Inflammatory macrophage (primary cell): Measurements from ENCODE around the gene CXorf49.
"Not testable (repeated sequence)": the region's sequence is repeated elsewhere in the genome, so short reads cannot be mapped to it uniquely, and the experiment has no call there.

Experiments
- DNase-seq, 2 donors: peaks; one replicate each; pipeline ENCODE4 v3.0.0-alpha.2; 2020 to 2022
- total RNA-seq, 18 experiments: gene quantifications; one replicate each; lab custom pipeline; 2026; ENCODE audit warnings: mixed read lengths in 6 of 18, inconsistent platforms in 2 of 18; lab: John Stamatoyannopoulos, UW

Gene CXorf49
- total RNA-seq, result 0 reads per million in 18 experiments

DNA sequence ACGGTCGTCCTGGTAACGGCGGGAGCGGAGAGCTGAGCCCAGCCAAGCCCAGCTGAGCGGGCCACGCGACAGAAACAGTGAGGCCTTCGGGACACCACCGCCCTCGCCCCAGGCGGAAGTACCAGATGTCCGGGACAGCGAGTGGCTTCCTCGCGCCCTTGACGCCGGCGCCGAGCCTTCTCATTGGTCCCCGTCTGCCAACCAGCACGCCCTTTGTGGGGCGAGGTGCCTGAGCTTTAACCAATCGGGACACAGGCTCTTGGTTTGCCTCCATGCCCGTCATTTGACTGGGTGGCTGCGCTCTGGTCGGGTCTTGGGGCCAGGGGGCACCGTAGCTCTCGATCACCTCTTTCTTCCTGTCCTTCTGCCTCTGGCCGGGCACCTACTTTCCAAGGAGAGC, at the start of gene CXorf49:
CXorf49 (minus strand) TSS at position 101 of the 400 bp plus-strand sequence. CDS start 134 bp downstream, outside the sequence.
- not testable (repeated sequence) for DNase-seq

DNA sequence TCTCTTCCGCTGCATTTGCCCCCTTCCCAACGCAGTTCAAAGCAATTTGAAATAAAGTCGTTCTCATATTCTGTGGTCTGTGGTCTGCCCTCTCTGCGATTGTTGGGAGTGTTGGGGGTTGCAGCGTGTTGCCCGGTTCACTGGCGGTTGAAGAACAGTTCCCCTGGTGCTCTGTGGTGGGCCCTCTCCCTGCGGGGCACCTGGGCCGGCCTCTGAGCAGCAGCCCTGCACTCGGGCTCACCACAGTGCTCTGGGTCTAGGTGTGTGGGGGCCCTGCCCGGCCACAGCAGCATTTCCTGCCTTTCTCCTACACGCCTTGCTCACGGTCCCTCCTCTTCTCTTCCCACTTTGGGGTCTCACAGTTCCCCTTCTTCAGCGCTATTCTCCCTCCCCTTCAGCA, 49.0 kb upstream of the CXorf49 start:
- DNase-seq, result not testable (repeated sequence)

DNA sequence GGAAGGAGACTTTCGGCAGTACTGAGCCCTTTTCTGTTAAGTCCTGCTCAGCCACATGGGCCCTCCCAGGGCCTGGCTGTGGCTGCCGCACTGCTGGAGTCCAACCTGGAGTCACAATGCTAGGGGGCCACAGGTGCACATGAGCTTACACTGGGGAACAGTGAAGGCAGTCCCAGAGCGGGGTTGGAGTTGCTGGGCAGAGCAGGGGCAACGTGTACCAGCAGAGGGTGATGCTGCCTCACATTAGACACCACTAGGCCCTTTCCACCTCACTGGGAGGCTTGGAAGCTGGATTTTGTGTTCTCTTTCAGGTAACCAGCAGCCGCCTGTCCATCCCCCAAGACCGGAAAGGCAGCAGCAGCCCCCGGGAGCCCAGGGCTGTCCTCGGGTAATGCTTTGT, 47.5 kb upstream of the CXorf49 start:
- not testable (repeated sequence) for DNase-seq

DNA sequence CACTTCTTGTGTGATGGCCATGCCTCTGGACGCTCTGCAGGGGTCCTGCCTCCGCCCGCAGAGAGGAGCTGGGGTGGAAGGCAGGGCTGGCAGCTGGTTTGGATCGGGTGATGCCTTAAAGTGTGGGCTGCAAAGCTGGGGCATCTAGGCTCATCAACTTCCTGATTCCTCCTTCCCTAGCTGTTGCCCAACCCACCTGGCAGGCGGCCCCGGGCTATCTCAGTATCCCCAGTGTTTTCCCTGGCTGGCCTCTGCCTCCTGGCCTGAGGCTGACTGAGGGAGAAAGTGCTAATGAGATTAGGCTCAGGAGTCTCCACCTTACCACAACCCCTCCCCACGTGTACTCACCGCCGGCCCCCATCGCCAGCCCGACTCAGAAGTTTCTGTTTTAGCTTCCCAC, 46.7 kb upstream of the CXorf49 start:
- not testable (repeated sequence) for DNase-seq

DNA sequence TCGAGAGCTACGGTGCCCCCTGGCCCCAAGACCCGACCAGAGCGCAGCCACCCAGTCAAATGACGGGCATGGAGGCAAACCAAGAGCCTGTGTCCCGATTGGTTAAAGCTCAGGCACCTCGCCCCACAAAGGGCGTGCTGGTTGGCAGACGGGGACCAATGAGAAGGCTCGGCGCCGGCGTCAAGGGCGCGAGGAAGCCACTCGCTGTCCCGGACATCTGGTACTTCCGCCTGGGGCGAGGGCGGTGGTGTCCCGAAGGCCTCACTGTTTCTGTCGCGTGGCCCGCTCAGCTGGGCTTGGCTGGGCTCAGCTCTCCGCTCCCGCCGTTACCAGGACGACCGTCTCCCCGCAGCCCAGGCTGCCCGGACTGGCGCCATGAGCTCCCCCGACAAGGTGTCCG, 45.0 kb upstream of the CXorf49 start, which contains the start of gene CXorf49B:
CXorf49B (plus strand) TSS at position 301 of the 400 bp plus-strand sequence; CDS start at position 376, 75 bp downstream.
- not testable (repeated sequence) for DNase-seq

DNA sequence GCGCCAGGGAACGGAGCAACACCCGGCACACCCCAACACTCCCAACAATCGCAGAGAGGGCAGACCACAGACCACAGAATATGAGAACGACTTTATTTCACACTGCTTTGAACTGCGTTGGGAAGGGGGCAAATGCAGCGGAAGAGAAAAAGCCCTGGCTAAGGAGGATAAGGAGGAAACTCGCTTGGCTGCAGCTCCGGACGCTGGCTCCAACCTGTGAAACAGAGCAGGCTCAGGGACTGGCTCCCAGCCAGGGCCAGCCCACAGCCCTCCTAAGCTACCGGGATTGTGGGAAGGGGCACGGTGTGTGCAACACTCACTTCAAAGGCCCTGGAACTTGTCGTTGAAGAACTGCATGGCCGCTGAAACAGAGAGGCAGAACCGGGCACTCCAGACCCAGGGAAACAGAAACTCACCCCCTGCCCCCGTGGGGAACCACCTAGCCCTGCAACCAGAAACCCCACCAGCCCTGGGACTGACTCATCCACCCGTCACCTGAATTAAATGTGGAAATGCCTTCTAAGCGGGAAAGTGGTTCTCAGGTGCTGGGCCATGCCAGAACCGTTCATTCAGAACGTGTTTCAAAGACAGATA, 42.7 kb upstream of the CXorf49 start:
- DNase-seq, result not testable (repeated sequence)

DNA sequence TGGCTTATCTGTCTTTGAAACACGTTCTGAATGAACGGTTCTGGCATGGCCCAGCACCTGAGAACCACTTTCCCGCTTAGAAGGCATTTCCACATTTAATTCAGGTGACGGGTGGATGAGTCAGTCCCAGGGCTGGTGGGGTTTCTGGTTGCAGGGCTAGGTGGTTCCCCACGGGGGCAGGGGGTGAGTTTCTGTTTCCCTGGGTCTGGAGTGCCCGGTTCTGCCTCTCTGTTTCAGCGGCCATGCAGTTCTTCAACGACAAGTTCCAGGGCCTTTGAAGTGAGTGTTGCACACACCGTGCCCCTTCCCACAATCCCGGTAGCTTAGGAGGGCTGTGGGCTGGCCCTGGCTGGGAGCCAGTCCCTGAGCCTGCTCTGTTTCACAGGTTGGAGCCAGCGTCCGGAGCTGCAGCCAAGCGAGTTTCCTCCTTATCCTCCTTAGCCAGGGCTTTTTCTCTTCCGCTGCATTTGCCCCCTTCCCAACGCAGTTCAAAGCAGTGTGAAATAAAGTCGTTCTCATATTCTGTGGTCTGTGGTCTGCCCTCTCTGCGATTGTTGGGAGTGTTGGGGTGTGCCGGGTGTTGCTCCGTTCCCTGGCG, 2.3 kb upstream of the CXorf49 start:
- DNase-seq, result not testable (repeated sequence)

DNA sequence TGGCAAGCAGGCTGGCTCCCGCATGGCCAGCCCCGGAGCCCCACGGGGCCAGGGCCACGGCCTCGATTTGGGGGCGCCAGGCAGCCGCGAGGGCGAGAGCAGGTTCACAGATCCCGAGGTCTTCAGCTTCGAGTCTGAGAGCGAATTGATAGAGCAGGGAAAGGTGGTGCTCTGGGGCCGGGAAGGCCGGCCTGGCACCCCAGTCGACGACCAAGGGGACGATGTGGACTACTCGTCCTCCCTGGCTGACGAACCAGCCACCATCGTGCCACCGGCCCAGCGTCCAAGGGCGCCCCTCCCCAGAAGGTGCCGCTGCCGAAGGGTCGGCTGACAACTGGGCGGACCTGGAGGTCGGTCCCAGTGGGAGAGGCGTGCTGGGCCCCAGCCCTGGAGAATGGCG, 1.1 kb upstream of the CXorf49 start:
- not testable (repeated sequence) for DNase-seq

DNA sequence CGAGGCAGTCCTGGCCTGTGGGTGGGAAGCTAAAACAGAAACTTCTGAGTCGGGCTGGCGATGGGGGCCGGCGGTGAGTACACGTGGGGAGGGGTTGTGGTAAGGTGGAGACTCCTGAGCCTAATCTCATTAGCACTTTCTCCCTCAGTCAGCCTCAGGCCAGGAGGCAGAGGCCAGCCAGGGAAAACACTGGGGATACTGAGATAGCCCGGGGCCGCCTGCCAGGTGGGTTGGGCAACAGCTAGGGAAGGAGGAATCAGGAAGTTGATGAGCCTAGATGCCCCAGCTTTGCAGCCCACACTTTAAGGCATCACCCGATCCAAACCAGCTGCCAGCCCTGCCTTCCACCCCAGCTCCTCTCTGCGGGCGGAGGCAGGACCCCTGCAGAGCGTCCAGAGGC, 1.8 kb downstream of the CXorf49 start:
- DNase-seq, result not testable (repeated sequence)

DNA sequence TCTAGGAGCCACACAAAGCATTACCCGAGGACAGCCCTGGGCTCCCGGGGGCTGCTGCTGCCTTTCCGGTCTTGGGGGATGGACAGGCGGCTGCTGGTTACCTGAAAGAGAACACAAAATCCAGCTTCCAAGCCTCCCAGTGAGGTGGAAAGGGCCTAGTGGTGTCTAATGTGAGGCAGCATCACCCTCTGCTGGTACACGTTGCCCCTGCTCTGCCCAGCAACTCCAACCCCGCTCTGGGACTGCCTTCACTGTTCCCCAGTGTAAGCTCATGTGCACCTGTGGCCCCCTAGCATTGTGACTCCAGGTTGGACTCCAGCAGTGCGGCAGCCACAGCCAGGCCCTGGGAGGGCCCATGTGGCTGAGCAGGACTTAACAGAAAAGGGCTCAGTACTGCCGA, 2.5 kb downstream of the CXorf49 start:
- DNase-seq, result not testable (repeated sequence)

DNA sequence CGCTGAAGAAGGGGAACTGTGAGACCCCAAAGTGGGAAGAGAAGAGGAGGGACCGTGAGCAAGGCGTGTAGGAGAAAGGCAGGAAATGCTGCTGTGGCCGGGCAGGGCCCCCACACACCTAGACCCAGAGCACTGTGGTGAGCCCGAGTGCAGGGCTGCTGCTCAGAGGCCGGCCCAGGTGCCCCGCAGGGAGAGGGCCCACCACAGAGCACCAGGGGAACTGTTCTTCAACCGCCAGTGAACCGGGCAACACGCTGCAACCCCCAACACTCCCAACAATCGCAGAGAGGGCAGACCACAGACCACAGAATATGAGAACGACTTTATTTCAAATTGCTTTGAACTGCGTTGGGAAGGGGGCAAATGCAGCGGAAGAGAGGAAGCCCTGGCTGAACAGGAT, 4.0 kb downstream of the CXorf49 start:
- not testable (repeated sequence) for DNase-seq

DNA sequence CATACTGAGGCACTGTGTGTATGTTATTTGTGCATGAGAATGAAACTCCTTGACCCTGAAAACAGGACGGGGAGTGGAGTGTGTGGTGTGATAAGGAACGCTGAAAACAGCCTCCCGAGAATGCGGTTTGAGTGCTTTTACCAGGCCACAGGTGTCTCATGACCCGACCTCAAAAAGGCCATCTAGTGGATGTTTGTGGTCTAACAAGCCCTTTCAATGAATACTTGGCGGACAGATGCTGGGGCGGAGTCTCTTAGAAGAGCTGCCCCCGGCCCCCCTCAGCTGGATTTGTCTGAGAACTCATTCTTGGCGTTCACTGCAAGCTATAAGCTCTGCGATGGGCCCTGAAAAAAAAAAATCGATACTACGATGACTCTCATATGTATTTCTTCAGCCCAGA, 15.2 kb downstream of the CXorf49 start:
- DNase-seq, result not testable (repeated sequence)

DNA sequence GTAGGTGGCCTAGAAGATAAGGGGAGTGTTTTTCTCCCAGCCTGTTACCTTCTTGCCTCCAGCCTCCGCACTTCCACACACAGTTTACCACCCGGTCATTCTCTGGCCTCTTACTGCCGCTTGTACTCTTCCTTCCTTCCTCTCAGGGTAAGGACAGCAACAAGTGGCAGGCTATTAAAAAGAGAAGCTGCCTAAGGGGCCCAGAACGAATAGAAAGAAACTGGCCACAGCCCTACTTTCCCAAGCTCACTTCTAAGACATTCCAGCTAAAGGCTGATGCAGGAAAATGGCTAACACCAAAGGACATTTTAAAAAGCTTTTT, 19.1 kb downstream of the CXorf49 start:
- not testable (repeated sequence) for DNase-seq

DNA sequence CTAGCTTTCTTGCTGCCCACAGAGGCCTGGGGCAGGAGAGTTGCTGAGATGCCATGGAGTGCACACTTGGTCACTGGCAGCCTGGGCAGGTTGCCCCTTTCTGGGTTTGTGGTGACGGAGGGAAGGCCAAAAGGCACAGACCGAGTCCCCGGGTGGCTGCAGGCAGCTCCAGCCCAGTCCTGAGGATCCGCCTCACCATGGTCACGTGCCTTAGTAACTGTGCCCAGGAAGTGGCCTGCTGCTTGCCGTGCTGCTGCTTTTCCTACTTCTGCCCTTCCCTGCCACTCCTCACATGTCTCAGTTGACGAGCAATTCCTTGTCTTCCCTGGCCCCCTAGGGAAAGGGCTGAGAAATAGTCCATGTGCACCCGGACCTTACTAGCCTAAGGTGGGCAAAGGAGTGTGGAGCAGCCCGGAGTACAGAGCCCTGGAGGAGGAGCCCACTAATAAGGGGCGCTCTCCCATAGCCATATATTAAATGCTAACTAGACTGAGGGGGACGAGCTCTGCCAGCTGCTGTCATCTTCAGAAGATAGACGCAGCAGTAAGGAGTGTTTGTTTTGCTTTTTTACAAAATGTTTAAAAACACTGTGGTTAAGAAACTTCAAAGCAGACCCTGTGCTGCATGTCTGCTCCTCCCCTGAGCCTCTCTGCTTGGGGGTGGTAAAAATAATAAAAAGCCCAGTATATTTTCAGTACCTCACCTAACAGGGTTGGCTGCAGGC, 19.6 kb downstream of the CXorf49 start:
- not testable (repeated sequence) for DNase-seq

DNA sequence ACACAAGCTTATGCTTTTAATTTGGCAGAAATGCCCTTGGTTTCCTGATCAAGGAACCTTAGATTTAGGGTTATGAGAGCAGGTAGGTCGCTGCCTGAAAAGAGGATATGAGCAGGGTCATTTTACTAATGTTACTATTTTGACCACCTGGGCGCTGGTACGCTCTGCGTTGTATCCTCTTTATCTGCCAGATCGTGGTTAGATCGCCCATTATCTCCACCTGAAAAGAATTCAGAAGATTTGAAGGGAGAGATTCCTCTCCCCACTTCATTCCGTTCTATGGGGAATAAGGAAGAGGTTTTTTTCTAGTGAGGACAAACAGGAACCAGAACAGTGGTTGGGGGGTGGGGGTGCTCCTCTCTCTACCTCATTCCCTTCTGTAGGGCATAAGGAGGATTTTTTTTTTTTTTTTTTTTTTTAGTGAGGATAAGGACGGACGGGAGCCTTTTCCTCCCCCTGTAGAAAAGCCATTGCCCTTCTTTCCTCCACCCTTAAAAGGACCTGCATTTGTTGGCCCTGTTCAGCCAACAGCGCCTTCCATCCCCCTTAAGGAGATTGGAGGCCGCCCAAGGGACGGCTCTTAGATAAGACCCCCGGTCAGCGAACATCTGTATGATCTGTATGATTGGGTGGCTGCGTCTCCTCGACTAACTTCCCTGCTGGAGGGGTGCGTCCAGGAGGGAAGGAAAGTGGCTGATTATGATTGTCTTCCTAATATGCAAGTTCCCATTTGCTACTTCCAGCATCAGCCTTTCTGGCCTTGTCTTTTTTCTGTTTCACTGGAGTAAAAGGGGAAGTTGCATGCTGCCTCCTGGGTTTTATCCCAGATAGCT, 20.4 kb downstream of the CXorf49 start:
- not testable (repeated sequence) for DNase-seq

DNA sequence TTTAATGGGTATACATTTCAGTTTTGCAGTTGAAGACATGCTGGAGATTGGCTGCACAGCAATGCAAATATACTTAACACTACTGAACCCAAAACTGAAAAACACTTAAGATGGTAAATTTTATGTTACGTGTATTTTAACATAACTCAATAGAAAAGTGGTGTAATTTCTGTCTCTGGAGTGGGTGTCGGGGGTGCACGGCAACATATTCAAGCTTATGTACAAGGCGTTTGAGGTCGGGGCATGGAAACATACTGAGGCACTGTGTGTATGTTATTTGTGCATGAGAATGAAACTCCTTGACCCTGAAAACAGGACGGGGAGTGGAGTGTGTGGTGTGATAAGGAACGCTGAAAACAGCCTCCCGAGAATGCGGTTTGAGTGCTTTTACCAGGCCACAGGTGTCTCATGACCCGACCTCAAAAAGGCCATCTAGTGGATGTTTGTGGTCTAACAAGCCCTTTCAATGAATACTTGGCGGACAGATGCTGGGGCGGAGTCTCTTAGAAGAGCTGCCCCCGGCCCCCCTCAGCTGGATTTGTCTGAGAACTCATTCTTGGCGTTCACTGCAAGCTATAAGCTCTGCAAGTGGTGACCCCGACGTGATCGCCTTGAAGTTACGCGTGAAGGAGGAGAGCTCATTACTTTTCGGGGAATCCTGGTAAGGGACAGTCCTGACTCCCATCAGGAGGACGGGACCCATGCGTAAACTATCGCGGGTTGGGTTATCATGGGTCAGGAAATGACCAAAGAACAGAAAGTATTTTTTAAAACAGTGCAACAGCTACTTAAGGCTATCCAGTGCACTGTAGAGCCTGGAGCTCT, 21.2 kb downstream of the CXorf49 start:
- DNase-seq, result not testable (repeated sequence)

DNA sequence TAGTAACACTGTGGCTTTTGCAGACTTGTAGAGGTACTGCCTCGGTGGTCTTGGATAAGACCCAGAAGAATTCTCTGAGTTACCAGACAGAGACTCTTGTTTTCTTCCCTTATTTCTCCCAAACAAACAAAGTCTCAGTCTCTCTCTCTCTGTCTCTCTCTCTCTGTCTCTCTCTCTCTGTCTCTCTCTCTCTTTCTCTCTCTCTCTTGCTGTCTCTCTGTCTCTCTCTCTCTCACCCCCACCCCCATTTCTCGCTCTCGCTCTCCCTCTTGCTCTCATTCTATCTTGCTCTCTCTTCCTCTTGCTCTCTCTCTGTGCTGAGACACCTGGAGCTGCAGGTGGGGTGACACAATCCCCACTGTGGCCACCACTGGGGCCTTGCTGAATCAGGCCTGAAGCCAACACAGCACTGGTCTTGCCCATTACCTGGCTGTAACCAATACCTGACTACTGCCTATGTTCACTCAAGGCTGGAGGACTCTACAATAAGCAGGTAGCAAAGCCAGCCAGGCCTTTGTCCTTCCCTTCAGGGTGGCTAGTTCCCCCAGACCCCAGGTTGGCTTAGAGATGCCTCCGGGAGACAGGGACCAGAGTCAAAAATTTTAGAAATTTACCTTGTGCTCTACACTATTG, 38.4 kb downstream of the CXorf49 start:
- no peak for DNase-seq

DNA sequence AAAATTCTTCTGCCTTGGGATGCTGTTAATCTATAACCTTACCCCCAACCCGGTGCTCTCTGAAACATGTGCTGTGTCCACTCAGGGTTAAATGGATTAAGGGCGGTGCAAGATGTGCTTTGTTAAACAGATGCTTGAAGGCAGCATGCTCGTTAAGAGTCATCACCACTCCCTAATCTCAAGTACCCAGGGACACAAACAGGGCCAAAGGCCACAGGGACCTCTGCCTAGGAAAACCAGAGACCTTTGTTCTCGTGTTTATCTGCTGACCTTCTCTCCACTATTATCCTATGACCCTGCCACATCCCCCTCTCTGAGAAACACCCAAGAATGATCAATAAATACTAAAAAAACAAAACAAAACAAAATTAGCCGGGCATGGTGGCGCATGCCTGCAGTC, 40.9 kb downstream of the CXorf49 start:
- DNase-seq, result not testable (repeated sequence)

DNA sequence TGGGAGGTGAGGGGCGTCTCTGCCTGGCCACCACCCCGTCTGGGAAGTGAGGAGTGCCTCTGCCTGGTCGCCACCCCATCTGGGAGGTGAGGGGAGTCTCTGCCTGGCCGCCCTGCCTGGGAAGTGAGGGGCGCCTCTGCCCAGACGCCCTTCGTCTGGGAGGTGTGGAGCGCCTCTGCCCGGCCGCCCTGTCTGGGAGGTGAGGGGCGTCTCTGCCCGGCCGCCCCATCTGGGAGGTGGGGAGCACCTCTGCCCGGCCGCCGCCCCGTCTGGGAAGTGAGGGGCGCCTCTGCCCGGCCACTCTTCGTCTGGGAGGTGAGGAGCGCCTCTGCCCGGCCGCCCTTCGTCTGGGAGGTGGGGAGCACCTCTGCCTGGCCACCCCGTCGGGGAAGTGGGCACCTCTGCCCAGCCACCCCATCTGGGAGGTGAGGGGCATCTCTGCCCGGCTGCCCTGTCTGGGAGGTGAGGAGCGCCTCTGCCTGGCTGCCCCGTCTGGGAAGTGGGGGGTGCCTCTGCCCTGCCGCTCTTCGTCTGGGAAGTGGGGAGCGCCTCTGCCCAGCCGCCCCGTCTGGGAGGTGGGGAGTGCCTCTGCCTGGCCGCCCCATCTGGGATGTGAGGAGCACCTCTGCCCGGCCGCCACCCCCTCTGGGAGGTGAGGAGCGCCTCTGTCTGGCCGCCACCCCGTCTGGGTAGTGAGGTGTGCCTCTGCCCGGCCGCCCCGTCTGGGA, 41.9 kb downstream of the CXorf49 start:
- not testable (repeated sequence) for DNase-seq

DNA sequence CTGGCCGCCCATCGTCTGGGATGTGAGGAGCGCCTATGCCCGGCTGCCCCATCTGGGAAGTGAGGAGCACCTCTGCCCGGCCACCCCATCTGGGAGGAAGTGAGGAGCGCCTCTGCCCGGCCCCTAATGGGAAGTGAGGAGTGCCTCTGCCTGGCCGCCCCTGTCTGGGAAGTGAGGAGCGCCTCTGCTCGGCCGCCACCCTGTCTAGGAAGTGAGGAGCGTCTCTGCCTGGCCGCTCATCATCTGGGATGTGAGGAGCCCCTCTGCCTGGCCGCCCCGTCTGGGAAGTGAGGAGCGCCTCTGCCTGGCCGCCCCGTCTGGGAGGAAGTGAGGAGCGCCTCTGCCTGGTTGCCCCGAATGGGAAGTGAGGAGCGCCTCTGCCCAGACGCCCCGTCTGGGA, 42.4 kb downstream of the CXorf49 start:
- not testable (repeated sequence) for DNase-seq

DNA sequence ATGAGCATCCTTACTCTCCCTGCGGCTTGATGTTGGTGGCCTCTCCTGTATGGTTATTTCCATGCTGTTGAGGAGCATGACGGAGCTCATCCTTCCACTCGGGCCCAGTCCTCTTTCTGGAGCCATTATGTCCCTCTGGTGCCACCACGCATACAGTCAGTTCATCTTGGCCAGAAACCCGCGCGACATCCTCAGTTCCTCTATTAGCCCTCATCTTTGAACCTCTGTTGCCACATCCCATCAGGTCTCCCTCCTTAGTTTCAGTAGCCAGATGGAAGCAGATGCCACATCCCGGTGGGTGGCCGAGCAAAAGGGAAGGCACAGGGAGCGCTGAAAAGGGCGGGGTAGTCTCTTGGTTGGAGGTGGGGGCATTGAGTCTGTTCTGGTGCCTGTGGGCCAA, 46.1 kb downstream of the CXorf49 start:
- DNase-seq, result no peak
